ENCODE data around the gene HUWE1. TPM values are rescaled to one million over a fixed set of nuclear protein-coding genes. Genes with fewer than 3 reads are reported as not detected.
"Not testable (repeated sequence)": the region's sequence is repeated elsewhere in the genome, so short reads cannot be mapped to it uniquely, and the experiment has no call there.

The HUWE1 gene
- total RNA-seq, 3 donors from 2014 or later = 136 to 200 (median 152) TPM

- TF ChIP-seq CTCF (IDR thresholded peaks at IDR 0.05) = no peak
- no peaks in the 10 kb centered on the region for H3K36me3 ChIP-seq (ENCODE audit: low read depth)
- DNase-seq = no peak
- H3K4me1 ChIP-seq (ENCODE audit: low read depth) = no peaks in the 10 kb centered on the region
- no peaks in the 10 kb centered on the region for H3K9me3 ChIP-seq
- no peak overlapping the region for H3K4me3 ChIP-seq
- ATAC-seq = no peak
- intact Hi-C loops (cut with DNase I, micrococcal nuclease) = no loop called here
Measured at GRCh38 chrX:53550756-53551463, 135.6 kb downstream of the HUWE1 start.

- TF ChIP-seq CTCF (IDR thresholded peaks at IDR 0.05) = no peak
- no peaks in the 10 kb centered on the region for H3K36me3 ChIP-seq (ENCODE audit: low read depth)
- H3K4me3 ChIP-seq = no peak overlapping the region
- H3K4me1 ChIP-seq (ENCODE audit: low read depth) = no peaks in the 10 kb centered on the region
- no peak for DNase-seq
- intact Hi-C loops (cut with DNase I, micrococcal nuclease) = no loop called here
- H3K9me3 ChIP-seq = no peaks in the 10 kb centered on the region
- ATAC-seq = no peak
Measured at GRCh38 chrX:53547668-53548067, 138.9 kb downstream of the HUWE1 start.

GRCh38 chrX:53544936-53545335, 141.6 kb downstream of the HUWE1 start:
- H3K36me3 ChIP-seq (ENCODE audit: low read depth) = no peaks in the 10 kb centered on the region
- no peaks in the 10 kb centered on the region for H3K4me1 ChIP-seq (ENCODE audit: low read depth)
- no peak overlapping the region for H3K4me3 ChIP-seq
- no peak for DNase-seq
- intact Hi-C loops (cut with DNase I, micrococcal nuclease) = no loop called here
- no peaks in the 10 kb centered on the region for H3K9me3 ChIP-seq
- ATAC-seq = no peak
- TF ChIP-seq CTCF (IDR thresholded peaks at IDR 0.05) = no peak

- Histone ChIP-seq H3K4me3 (no peak overlapping the region), H3K4me1 (ENCODE audit: low read depth) (no peaks in the 10 kb centered on the region), H3K36me3 (ENCODE audit: low read depth) (no peaks in the 10 kb centered on the region), H3K9me3 (no peaks in the 10 kb centered on the region)
- DNase-seq = no peak
- intact Hi-C loops (cut with DNase I, micrococcal nuclease) = no loop called here
- TF ChIP-seq CTCF (IDR thresholded peaks at IDR 0.05) = no peak
- no peak for ATAC-seq
Measured at GRCh38 chrX:53538781-53539180, 147.7 kb downstream of the HUWE1 start.

- H3K4me1 ChIP-seq (ENCODE audit: low read depth); DNase-seq; H3K36me3 ChIP-seq (ENCODE audit: low read depth); ATAC-seq; intact Hi-C loops (cut with DNase I, micrococcal nuclease); H3K4me3 ChIP-seq; H3K9me3 ChIP-seq: not testable (repeated sequence)
Measured at GRCh38 chrX:53531255-53531966, 155.1 kb downstream of the HUWE1 start.

GRCh38 chrX:53526999-53527398, 159.5 kb downstream of the HUWE1 start:
- TF ChIP-seq CTCF (IDR thresholded peaks at IDR 0.05) = no peak
- Histone ChIP-seq H3K9me3 (no peaks in the 10 kb centered on the region), H3K4me1 (ENCODE audit: low read depth) (no peaks in the 10 kb centered on the region), H3K4me3 (no peak overlapping the region), H3K36me3 (ENCODE audit: low read depth) (no peaks in the 10 kb centered on the region)
- intact Hi-C loops (cut with DNase I, micrococcal nuclease) = no loop called here
- DNase-seq (no peak), ATAC-seq (no peak)

Data from mucosa of descending colon (tissue), 3 donors.